Measurements from ENCODE around the gene LETMD1.
A peak's percentile ranks its signal among the peaks of the same experiment; 100 is the strongest.

The LETMD1 gene

DNA sequence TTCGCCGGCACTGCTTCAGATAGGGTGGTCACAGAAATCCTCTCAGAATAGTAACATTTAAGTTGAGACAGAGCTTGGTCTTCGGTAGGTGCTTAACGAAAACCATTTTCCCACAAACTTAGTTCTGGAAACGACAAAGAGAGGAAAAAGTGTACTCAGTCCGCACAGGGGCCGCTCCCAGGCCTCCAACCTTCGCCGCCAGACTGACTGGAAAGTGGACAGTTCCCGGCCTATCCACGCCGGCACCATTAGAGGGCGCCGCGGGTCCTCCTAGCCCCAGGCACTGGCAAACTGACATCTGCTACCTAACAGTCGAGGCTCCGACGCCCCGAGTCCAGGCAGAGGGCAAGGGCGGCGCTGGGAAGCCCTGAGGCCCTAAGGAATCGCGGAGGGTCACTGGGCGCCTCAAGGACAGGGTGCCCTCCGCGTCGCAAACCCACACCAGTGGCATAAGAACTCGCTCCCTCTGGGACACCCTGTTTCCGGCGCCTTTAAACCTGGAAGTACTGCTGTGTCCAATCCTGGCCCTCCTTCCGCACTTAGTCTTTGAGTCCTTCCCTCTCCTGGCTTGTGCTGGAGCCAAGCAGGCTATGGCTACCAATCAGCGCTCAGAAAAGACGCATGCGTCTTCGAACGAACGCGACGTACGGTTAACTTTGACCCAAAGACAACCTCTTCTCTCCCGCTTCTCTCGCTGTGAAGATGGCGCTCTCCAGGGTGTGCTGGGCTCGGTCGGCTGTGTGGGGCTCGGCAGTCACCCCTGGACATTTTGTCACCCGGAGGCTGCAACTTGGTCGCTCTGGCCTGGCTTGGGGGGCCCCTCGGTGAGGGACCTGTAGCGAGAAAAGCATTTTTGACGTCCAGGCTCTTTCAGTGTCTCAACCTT is at the start of gene LETMD1:
LETMD1 (plus strand) TSS at position 673 of the 886 bp plus-strand sequence; CDS start at position 703, 30 bp downstream.
- Histone ChIP-seq H3K36me3 (replicated peaks; ENCODE audit: insufficient read depth, low read length) (no peaks in the 10 kb centered on the region), H3K9me2 (replicated peaks; ENCODE audit: insufficient read depth, low read length) (no peaks in the 10 kb centered on the region), H3K4me1 (ENCODE audit: low read length) (peaks cover 10% of the 10 kb centered on the region; the same call in 1 of the 2 replicates), H4K20me1 (ENCODE audit: insufficient read depth, low read length) (no peaks in the 10 kb centered on the region), H2AFZ (ENCODE audit: low read length) (peak within 1 kb of the TSS; percentile 77), H3K9me3 (replicated peaks; ENCODE audit: insufficient read depth, low read length) (no peaks in the 10 kb centered on the region), H3K4me2 (ENCODE audit: low read depth, low read length) (peak within 1 kb of the TSS; percentile 71), H3K4me3 (ENCODE audit: low read length) (peak within 1 kb of the TSS; percentile 90), H3K9ac (ENCODE audit: low read length) (peak within 1 kb of the TSS; percentile 86), H3F3A (ENCODE audit: insufficient read depth, low read length) (peaks cover 10% of the 10 kb centered on the region), H3K27me3 (replicated peaks; ENCODE audit: insufficient read depth, low read length) (no peaks in the 10 kb centered on the region), H3K79me2 (ENCODE audit: low read length) (peaks cover 24% of the 10 kb centered on the region), H3K27ac (ENCODE audit: low read length) (peak within 1 kb of the TSS; percentile 80)
- peak; percentile 98 for DNase-seq
- TF ChIP-seq EZH2 (optimal IDR thresholded peaks at IDR 0.05; ENCODE audit: low read depth, low read length) = no peak
- no peak for TF ChIP-seq EZH2phosphoT487 (IDR thresholded peaks at IDR 0.05; ENCODE audit: low read length)
- peak; percentile 93 for TF ChIP-seq CTCF (IDR thresholded peaks at IDR 0.05; ENCODE audit: low read length)

DNA sequence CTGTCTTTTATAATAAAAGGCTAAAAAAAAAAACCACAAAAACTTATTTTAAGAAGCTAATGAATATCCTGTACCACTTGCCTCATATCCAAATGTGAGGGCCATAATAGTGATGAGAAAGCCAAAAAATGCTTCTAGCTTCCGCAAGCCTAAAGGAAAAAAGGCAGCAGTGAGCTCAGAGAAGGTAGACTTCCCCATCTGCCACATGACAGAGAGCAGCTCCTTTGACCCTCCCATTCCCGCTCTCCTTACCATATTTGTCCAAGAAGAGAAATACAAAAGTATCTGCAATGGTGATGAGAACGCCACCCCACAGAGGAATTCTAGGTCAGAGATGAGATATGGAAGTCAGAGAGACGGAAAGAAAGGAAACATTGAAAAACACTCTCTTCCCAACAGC is 49.0 kb upstream of the LETMD1 start:
- Histone ChIP-seq H3K9me2 (replicated peaks; ENCODE audit: insufficient read depth, low read length) (no peaks in the 10 kb centered on the region), H3K79me2 (ENCODE audit: low read length) (no peaks in the 10 kb centered on the region), H3K27me3 (replicated peaks; ENCODE audit: insufficient read depth, low read length) (no peaks in the 10 kb centered on the region), H3K4me1 (ENCODE audit: low read length) (no peaks in the 10 kb centered on the region), H3K4me3 (ENCODE audit: low read length) (no peak overlapping the region), H3K9me3 (replicated peaks; ENCODE audit: insufficient read depth, low read length) (no peaks in the 10 kb centered on the region), H3K36me3 (replicated peaks; ENCODE audit: insufficient read depth, low read length) (no peaks in the 10 kb centered on the region), H3F3A (ENCODE audit: insufficient read depth, low read length) (no peaks in the 10 kb centered on the region), H3K9ac (ENCODE audit: low read length) (no peak overlapping the region), H3K27ac (ENCODE audit: low read length) (no peak overlapping the region), H2AFZ (ENCODE audit: low read length) (no peak overlapping the region), H3K4me2 (ENCODE audit: low read depth, low read length) (no peak overlapping the region), H4K20me1 (ENCODE audit: insufficient read depth, low read length) (no peaks in the 10 kb centered on the region)
- no peak for DNase-seq
- TF ChIP-seq EZH2 (optimal IDR thresholded peaks at IDR 0.05; ENCODE audit: low read depth, low read length) (no peak), EZH2phosphoT487 (IDR thresholded peaks at IDR 0.05; ENCODE audit: low read length) (no peak)

- TF ChIP-seq EZH2 (optimal IDR thresholded peaks at IDR 0.05; ENCODE audit: low read depth, low read length) = no peak
- TF ChIP-seq CTCF (IDR thresholded peaks at IDR 0.05; ENCODE audit: low read length) = no peak
- TF ChIP-seq EZH2phosphoT487 (IDR thresholded peaks at IDR 0.05; ENCODE audit: low read length) = no peak
- Histone ChIP-seq H3F3A (ENCODE audit: insufficient read depth, low read length) (no peaks in the 10 kb centered on the region), H3K9me3 (replicated peaks; ENCODE audit: insufficient read depth, low read length) (no peaks in the 10 kb centered on the region), H2AFZ (ENCODE audit: low read length) (no peak overlapping the region), H3K36me3 (replicated peaks; ENCODE audit: insufficient read depth, low read length) (no peaks in the 10 kb centered on the region), H3K79me2 (ENCODE audit: low read length) (no peaks in the 10 kb centered on the region), H3K4me1 (ENCODE audit: low read length) (no peaks in the 10 kb centered on the region), H3K4me3 (ENCODE audit: low read length) (no peak overlapping the region), H3K9ac (ENCODE audit: low read length) (no peak overlapping the region), H4K20me1 (ENCODE audit: insufficient read depth, low read length) (no peaks in the 10 kb centered on the region), H3K4me2 (ENCODE audit: low read depth, low read length) (no peak overlapping the region), H3K9me2 (replicated peaks; ENCODE audit: insufficient read depth, low read length) (no peaks in the 10 kb centered on the region), H3K27me3 (replicated peaks; ENCODE audit: insufficient read depth, low read length) (no peaks in the 10 kb centered on the region), H3K27ac (ENCODE audit: low read length) (no peak overlapping the region)
- DNase-seq = no peak
These were observed 47.9 kb upstream of the LETMD1 start for GRCh38 chr12:51000245-51000644.

DNA sequence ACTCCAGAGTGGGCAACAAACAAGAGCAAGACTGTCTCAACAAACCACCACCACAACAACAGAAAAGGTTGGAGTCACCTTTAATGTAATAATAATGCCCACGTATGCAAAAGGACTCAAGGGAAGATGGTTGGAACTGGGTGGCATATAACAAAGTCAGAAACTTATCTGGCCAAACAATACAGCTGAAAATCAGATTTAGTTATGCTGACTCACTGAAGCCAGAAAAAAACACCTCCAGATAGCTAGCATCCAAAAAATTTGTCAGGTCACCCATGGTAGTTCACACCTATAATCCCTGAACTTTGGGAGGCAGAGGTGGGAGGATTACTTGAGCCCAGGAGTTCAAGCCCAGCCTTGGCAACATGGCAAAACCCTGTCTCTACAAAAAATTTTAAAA is 46.3 kb upstream of the LETMD1 start:
- Histone ChIP-seq H3K9ac (ENCODE audit: low read length) (no peak overlapping the region), H3K79me2 (ENCODE audit: low read length) (no peaks in the 10 kb centered on the region), H3K27me3 (replicated peaks; ENCODE audit: insufficient read depth, low read length) (no peaks in the 10 kb centered on the region), H3K4me2 (ENCODE audit: low read depth, low read length) (no peak overlapping the region), H3K36me3 (replicated peaks; ENCODE audit: insufficient read depth, low read length) (no peaks in the 10 kb centered on the region), H3K9me3 (replicated peaks; ENCODE audit: insufficient read depth, low read length) (no peaks in the 10 kb centered on the region), H4K20me1 (ENCODE audit: insufficient read depth, low read length) (no peaks in the 10 kb centered on the region), H3K27ac (ENCODE audit: low read length) (no peak overlapping the region), H3F3A (ENCODE audit: insufficient read depth, low read length) (no peaks in the 10 kb centered on the region), H3K4me1 (ENCODE audit: low read length) (no peaks in the 10 kb centered on the region), H3K9me2 (replicated peaks; ENCODE audit: insufficient read depth, low read length) (no peaks in the 10 kb centered on the region), H3K4me3 (ENCODE audit: low read length) (no peak overlapping the region), H2AFZ (ENCODE audit: low read length) (no peak overlapping the region)
- no peak for DNase-seq
- TF ChIP-seq EZH2 (optimal IDR thresholded peaks at IDR 0.05; ENCODE audit: low read depth, low read length) = no peak
- no peak for TF ChIP-seq EZH2phosphoT487 (IDR thresholded peaks at IDR 0.05; ENCODE audit: low read length)
- TF ChIP-seq CTCF (IDR thresholded peaks at IDR 0.05; ENCODE audit: low read length) = no peak

Measured in MM.1S (cell line).